ENCODE measurements around the gene POU2AF2. TPM values are rescaled to one million over a fixed set of nuclear protein-coding genes. Genes with fewer than 3 reads are reported as not detected.

Gene POU2AF2
- polyA plus RNA-seq, 1 donor from 2014 or later = not detected

DNA sequence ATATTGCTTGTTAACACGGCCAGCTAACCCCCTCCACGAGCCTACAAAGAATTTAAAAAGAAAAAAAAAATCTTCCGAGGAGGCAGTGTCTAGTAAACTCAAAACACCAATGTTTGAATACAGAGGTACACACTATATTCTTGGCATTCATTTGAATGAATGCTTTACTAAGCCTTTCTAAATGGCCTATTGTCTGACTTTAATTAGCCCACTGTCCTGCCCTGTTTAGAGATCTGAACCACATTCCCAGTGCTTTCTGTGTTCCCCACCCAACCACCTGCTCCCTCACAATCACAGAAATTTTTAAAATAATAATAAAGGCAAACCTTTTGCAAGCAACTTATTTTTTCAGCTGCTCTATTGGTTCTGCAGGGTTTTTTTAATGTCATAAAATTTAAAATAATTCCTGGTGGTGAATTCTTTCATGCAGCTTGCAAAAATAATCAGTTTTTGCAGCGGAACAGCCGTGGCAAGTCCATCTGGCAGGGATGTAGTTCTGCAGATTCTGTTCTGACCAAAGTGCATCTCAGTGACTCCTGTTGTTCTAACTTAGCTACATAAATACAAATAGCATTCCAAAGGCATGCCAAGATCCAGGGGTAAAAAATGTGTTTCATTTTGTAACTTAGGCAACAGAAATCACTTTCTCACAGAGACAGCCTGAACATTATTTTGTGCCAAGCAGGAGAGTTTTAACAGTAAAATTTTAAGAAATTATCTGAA, 23.8 kb downstream of the POU2AF2 start:
- Histone ChIP-seq H3K9me3 (ENCODE audit: low read length) (no peaks in the 10 kb centered on the region), H3K27ac (ENCODE audit: low read length) (no peak overlapping the region), H3K79me2 (replicated peaks; ENCODE audit: insufficient read depth, low read length) (no peaks in the 10 kb centered on the region)

DNA sequence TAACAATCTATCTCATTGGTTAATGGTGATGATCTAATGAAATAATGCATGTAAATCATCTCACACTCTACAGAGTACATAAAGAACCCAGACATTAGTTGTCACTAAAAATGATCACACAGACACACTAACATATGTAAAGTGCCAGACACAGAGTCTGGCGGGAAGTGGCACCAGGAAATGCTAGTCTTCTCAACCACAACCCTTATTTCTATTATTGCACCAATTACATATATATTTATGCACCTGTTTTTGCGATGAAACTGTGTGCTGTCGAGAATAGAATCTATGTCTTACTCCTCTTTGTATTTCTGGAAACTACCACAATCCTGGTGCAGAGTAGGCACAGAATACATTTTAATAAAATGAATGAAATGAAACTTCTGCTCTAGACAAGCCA, 26.9 kb downstream of the POU2AF2 start:
- no peak overlapping the region for H3K9ac ChIP-seq (ENCODE audit: low read length)
- no peaks in the 10 kb centered on the region for H3K79me2 ChIP-seq (replicated peaks; ENCODE audit: insufficient read depth, low read length)
- no peak overlapping the region for H2AFZ ChIP-seq (ENCODE audit: low read depth, low read length)
- H4K20me1 ChIP-seq (ENCODE audit: insufficient read depth) = no peaks in the 10 kb centered on the region
- H3K4me3 ChIP-seq (ENCODE audit: low read length) = no peak overlapping the region
- TF ChIP-seq POLR2AphosphoS5 (IDR thresholded peaks at IDR 0.05) = no peak
- no peak for TF ChIP-seq SMC3 (conservative IDR thresholded peaks at IDR 0.05; ENCODE audit: poor library complexity)
- TF ChIP-seq EZH2 (IDR thresholded peaks at IDR 0.05; ENCODE audit: borderline replicate concordance, insufficient read depth, low read length, poor library complexity, severe bottlenecking) = no peak
- TF ChIP-seq, protein P1, sequence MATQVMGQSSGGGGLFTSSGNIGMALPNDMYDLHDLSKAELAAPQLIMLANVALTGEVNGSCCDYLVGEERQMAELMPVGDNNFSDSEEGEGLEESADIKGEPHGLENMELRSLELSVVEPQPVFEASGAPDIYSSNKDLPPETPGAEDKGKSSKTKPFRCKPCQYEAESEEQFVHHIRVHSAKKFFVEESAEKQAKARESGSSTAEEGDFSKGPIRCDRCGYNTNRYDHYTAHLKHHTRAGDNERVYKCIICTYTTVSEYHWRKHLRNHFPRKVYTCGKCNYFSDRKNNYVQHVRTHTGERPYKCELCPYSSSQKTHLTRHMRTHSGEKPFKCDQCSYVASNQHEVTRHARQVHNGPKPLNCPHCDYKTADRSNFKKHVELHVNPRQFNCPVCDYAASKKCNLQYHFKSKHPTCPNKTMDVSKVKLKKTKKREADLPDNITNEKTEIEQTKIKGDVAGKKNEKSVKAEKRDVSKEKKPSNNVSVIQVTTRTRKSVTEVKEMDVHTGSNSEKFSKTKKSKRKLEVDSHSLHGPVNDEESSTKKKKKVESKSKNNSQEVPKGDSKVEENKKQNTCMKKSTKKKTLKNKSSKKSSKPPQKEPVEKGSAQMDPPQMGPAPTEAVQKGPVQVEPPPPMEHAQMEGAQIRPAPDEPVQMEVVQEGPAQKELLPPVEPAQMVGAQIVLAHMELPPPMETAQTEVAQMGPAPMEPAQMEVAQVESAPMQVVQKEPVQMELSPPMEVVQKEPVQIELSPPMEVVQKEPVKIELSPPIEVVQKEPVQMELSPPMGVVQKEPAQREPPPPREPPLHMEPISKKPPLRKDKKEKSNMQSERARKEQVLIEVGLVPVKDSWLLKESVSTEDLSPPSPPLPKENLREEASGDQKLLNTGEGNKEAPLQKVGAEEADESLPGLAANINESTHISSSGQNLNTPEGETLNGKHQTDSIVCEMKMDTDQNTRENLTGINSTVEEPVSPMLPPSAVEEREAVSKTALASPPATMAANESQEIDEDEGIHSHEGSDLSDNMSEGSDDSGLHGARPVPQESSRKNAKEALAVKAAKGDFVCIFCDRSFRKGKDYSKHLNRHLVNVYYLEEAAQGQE (IDR thresholded peaks at IDR 0.05; ENCODE audit: borderline replicate concordance) = no peak
- TF ChIP-seq, protein P2, sequence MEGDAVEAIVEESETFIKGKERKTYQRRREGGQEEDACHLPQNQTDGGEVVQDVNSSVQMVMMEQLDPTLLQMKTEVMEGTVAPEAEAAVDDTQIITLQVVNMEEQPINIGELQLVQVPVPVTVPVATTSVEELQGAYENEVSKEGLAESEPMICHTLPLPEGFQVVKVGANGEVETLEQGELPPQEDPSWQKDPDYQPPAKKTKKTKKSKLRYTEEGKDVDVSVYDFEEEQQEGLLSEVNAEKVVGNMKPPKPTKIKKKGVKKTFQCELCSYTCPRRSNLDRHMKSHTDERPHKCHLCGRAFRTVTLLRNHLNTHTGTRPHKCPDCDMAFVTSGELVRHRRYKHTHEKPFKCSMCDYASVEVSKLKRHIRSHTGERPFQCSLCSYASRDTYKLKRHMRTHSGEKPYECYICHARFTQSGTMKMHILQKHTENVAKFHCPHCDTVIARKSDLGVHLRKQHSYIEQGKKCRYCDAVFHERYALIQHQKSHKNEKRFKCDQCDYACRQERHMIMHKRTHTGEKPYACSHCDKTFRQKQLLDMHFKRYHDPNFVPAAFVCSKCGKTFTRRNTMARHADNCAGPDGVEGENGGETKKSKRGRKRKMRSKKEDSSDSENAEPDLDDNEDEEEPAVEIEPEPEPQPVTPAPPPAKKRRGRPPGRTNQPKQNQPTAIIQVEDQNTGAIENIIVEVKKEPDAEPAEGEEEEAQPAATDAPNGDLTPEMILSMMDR (IDR thresholded peaks at IDR 0.05; ENCODE audit: poor library complexity, severe bottlenecking) = no peak
- TF ChIP-seq RAD21 (conservative IDR thresholded peaks at IDR 0.05) = no peak
- no peak for TF ChIP-seq EP300 (conservative IDR thresholded peaks at IDR 0.05; ENCODE audit: poor library complexity, severe bottlenecking)
- H3K27me3 ChIP-seq (ENCODE audit: insufficient read depth, low read depth, low read length) = no peaks in the 10 kb centered on the region
- no peaks in the 10 kb centered on the region for H3K9me2 ChIP-seq (ENCODE audit: insufficient read depth, low read length)
- no peaks in the 10 kb centered on the region for H3K9me3 ChIP-seq (ENCODE audit: low read length)
- no peaks in the 10 kb centered on the region for H3F3A ChIP-seq (ENCODE audit: insufficient read depth, low read length, poor library complexity, severe bottlenecking)
- no peaks in the 10 kb centered on the region for H3K36me3 ChIP-seq (ENCODE audit: insufficient read depth, low read length)
- H3K27ac ChIP-seq (ENCODE audit: low read length) = no peak overlapping the region
- H3K4me2 ChIP-seq (ENCODE audit: low read length) = no peak overlapping the region

More for the DNA sequence above, 23.8 kb downstream of the POU2AF2 start:
- TF ChIP-seq EZH2 (IDR thresholded peaks at IDR 0.05; ENCODE audit: borderline replicate concordance, insufficient read depth, low read length, poor library complexity, severe bottlenecking) (no peak), POLR2AphosphoS5 (IDR thresholded peaks at IDR 0.05) (no peak), EP300 (conservative IDR thresholded peaks at IDR 0.05; ENCODE audit: poor library complexity, severe bottlenecking) (no peak), TAF1 (IDR thresholded peaks at IDR 0.05; ENCODE audit: low read depth) (no peak), SMC3 (conservative IDR thresholded peaks at IDR 0.05; ENCODE audit: poor library complexity) (no peak), MXI1 (conservative IDR thresholded peaks at IDR 0.05; ENCODE audit: poor library complexity, severe bottlenecking) (no peak), RAD21 (conservative IDR thresholded peaks at IDR 0.05) (no peak)
- TF ChIP-seq, protein P2 (IDR thresholded peaks at IDR 0.05; ENCODE audit: poor library complexity, severe bottlenecking) = no peak
- TF ChIP-seq, protein P1 (IDR thresholded peaks at IDR 0.05; ENCODE audit: borderline replicate concordance) = no peak
- Histone ChIP-seq H3K4me2 (ENCODE audit: low read length) (no peak overlapping the region), H3K27me3 (ENCODE audit: insufficient read depth, low read depth, low read length) (no peaks in the 10 kb centered on the region), H4K20me1 (ENCODE audit: insufficient read depth) (no peaks in the 10 kb centered on the region), H3K4me3 (ENCODE audit: low read length) (no peak overlapping the region), H3K9ac (ENCODE audit: low read length) (no peak overlapping the region), H3K36me3 (ENCODE audit: insufficient read depth, low read length) (no peaks in the 10 kb centered on the region), H3K9me2 (ENCODE audit: insufficient read depth, low read length) (no peaks in the 10 kb centered on the region), H3F3A (ENCODE audit: insufficient read depth, low read length, poor library complexity, severe bottlenecking) (no peaks in the 10 kb centered on the region), H2AFZ (ENCODE audit: low read depth, low read length) (no peak overlapping the region)
